ENCODE results near the gene PLA2G6. TPM values are rescaled to one million over a fixed set of nuclear protein-coding genes. Genes with fewer than 3 reads are reported as not detected.

The PLA2G6 gene
- polyA plus RNA-seq, 2 of the 4 experiments (the other 2 are of a cell fraction): 7.4 to 7.6 TPM

- Histone ChIP-seq H3K4me1 (peaks cover 60% of the 10 kb centered on the region), H3K4me2 (no peak overlapping the region; the same call in 2 of the 3 replicates), H3K9me3 (no peaks in the 10 kb centered on the region), H3K27ac (peak overlapping the region; percentile 54 to 61; a peak in 4 of 6 replicates), H3K4me3 (no peak overlapping the region)
- DNase-seq (ENCODE audit: low read depth in 1 of 2, low spot score in 1 of 2) (no peak), FAIRE-seq (no peak), ATAC-seq (no peak)
- CTCF ChIA-PET: interaction anchor here (0.6 to 0.9 kb wide), 3 partner anchors 27 to 108 kb away, joined by 3 read pairs; no protein-coding TSS in a partner anchor
- TF ChIP-seq TFCP2L1 (CRISPR knock-in tag; IDR thresholded peaks at IDR 0.05): no peak
- TF ChIP-seq JUN (IDR thresholded peaks at IDR 0.05): no peak
- no peak for TF ChIP-seq CBX2 (IDR thresholded peaks at IDR 0.05; ENCODE audit: borderline replicate concordance, low read depth)
- no peak for TF ChIP-seq EHF (CRISPR knock-in tag; IDR thresholded peaks at IDR 0.05)
- no peak for TF ChIP-seq FOSL2 (IDR thresholded peaks at IDR 0.05)
- no peak for TF ChIP-seq FOSL2 (CRISPR knock-in tag; IDR thresholded peaks at IDR 0.05)
- no peak for TF ChIP-seq KDM5A (IDR thresholded peaks at IDR 0.05)
- no peak for TF ChIP-seq MAX (IDR thresholded peaks at IDR 0.05)
- no peak for TF ChIP-seq ESRRA (IDR thresholded peaks at IDR 0.05; ENCODE audit: borderline replicate concordance, low read length)
- no peak for TF ChIP-seq ZFP36 (IDR thresholded peaks at IDR 0.05; ENCODE audit: borderline replicate concordance, partially characterized antibody)
- no peak for TF ChIP-seq MYC (IDR thresholded peaks at IDR 0.05; ENCODE audit: borderline replicate concordance, low read length)
- TF ChIP-seq HEYL (CRISPR knock-in tag; IDR thresholded peaks at IDR 0.05): no peak
- no peak for TF ChIP-seq CEBPB (IDR thresholded peaks at IDR 0.05)
- no peak for TF ChIP-seq RFX5 (IDR thresholded peaks at IDR 0.05)
- TF ChIP-seq HMGXB4 (CRISPR knock-in tag; IDR thresholded peaks at IDR 0.05; ENCODE audit: borderline replicate concordance): no peak
- TF ChIP-seq FOSB (CRISPR knock-in tag; IDR thresholded peaks at IDR 0.05): no peak
- no peak for TF ChIP-seq SMC3 (IDR thresholded peaks at IDR 0.05)
- no peak for TF ChIP-seq CHD2 (IDR thresholded peaks at IDR 0.05; ENCODE audit: low read length, partially characterized antibody)
- no peak for TF ChIP-seq MAZ (IDR thresholded peaks at IDR 0.05; ENCODE audit: borderline replicate concordance, low read depth, low read length)
- no peak for TF ChIP-seq TP53 (CRISPR knock-in tag; IDR thresholded peaks at IDR 0.05)
- 84% methylated on average over 21 of the region's 25 CpGs for WGBS (ENCODE audit: missing lambda C conversion rate)
- POLR2A ChIA-PET: no interaction called here
These were observed 40.5 kb upstream of the PLA2G6 start for GRCh38 chr22:38221908-38222796.

- H3K4me2 ChIP-seq: no peak overlapping the region
- no peak overlapping the region for H3K4me3 ChIP-seq
- DNase-seq (ENCODE audit: low read depth in 1 of 2, low spot score in 1 of 2) (no peak), FAIRE-seq (no peak), ATAC-seq (no peak)
- TF ChIP-seq RARB (CRISPR knock-in tag; IDR thresholded peaks at IDR 0.05) (no peak), MAX (IDR thresholded peaks at IDR 0.05) (no peak), CBX8 (IDR thresholded peaks at IDR 0.05) (no peak), POLR2A (IDR thresholded peaks at IDR 0.05; ENCODE audit: low read length) (no peak), CHD4 (IDR thresholded peaks at IDR 0.05; ENCODE audit: borderline replicate concordance) (no peak), PHF8 (IDR thresholded peaks at IDR 0.05; ENCODE audit: borderline replicate concordance, low read depth) (no peak), SREBF2 (IDR thresholded peaks at IDR 0.05) (no peak)
- TF ChIP-seq, protein P1, sequence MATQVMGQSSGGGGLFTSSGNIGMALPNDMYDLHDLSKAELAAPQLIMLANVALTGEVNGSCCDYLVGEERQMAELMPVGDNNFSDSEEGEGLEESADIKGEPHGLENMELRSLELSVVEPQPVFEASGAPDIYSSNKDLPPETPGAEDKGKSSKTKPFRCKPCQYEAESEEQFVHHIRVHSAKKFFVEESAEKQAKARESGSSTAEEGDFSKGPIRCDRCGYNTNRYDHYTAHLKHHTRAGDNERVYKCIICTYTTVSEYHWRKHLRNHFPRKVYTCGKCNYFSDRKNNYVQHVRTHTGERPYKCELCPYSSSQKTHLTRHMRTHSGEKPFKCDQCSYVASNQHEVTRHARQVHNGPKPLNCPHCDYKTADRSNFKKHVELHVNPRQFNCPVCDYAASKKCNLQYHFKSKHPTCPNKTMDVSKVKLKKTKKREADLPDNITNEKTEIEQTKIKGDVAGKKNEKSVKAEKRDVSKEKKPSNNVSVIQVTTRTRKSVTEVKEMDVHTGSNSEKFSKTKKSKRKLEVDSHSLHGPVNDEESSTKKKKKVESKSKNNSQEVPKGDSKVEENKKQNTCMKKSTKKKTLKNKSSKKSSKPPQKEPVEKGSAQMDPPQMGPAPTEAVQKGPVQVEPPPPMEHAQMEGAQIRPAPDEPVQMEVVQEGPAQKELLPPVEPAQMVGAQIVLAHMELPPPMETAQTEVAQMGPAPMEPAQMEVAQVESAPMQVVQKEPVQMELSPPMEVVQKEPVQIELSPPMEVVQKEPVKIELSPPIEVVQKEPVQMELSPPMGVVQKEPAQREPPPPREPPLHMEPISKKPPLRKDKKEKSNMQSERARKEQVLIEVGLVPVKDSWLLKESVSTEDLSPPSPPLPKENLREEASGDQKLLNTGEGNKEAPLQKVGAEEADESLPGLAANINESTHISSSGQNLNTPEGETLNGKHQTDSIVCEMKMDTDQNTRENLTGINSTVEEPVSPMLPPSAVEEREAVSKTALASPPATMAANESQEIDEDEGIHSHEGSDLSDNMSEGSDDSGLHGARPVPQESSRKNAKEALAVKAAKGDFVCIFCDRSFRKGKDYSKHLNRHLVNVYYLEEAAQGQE (IDR thresholded peaks at IDR 0.05): no peak
- WGBS (ENCODE audit: missing lambda C conversion rate): 78% methylated on average over 3 of the region's 22 CpGs
- POLR2A ChIA-PET: no interaction called here
- peak overlapping the region in 1 of 2 experiments; percentile 54; a peak in 3 of 6 replicates for H3K27ac ChIP-seq
- CTCF ChIA-PET: no interaction called here
- peaks cover 59% of the 10 kb centered on the region for H3K4me1 ChIP-seq
- no peaks in the 10 kb centered on the region for H3K9me3 ChIP-seq
These were observed 39.8 kb upstream of the PLA2G6 start for GRCh38 chr22:38221407-38221806.
